ENCODE measurements around the gene SBNO1.
"Not testable (repeated sequence)": the region's sequence is repeated elsewhere in the genome, so short reads cannot be mapped to it uniquely, and the experiment has no call there.

SBNO1 gene

DNA sequence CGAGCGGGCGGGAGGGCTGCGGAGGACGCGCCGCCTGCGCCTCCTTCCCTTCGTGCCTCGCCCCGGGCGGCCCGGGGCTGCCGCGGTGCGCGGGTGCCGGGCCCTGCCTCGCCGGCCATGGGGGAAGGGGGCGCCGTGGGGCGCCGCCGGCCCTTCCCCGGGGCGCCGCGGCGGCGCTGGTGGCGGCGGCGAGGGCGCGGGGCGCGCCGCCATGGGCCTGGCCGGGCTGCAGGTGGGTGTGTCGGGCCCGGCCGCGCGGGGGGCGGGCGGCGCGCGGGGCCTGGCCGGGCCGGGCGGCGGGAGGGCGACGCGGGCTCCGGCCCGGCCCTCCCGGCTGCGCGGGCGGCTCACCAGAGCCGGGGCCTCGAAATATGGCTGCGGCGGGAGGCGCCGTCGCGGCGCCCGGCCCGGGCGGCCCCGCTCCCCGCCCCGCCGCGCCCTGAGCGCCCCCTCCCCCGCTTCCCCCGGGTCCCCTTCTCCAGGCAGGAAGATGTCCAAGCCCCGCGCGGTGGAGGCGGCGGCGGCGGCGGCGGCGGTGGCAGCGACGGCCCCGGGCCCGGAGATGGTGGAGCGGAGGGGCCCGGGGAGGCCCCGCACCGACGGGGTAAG lies 24.4 kb upstream of the SBNO1 start:
- no peak for DNase-seq (ENCODE audit: low read depth, low spot score)

GRCh38 chr12:123388177-123388950 lies 23.7 kb upstream of the SBNO1 start:
- peak; percentile 17 for DNase-seq (ENCODE audit: low read depth, low spot score)

DNA sequence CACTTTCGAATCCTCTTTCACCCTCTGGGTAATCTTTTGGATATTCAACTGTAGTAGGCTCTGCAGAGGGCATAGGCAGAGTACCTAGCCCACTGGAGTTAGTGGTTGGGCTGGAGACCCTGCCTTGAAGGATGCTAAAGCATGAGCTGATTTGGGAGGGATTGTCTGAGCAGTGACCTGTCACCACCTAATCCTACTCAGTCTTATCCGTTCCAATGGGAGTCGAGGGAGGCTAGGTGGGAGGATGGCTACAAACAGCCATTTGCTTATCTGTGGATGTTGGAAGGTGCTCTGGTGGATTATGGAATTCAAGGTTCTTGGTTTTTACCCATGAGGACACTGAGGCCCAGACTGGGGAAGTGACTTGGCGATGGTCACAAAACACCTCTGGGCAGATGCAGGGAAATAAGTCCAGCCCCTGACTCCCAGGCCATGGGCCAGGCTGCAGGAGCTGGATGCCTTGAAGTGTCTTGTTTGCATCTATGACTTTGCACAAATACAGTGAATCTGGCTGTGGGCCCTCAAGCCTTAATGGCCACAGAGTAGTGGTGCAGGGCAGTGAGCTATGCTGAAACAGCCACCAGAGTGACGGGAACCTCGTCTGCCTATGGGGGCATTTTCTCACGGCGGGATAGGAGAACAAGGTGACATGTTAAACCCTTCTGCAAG lies 23.0 kb upstream of the SBNO1 start:
- DNase-seq (ENCODE audit: low read depth, low spot score): no peak

DNA sequence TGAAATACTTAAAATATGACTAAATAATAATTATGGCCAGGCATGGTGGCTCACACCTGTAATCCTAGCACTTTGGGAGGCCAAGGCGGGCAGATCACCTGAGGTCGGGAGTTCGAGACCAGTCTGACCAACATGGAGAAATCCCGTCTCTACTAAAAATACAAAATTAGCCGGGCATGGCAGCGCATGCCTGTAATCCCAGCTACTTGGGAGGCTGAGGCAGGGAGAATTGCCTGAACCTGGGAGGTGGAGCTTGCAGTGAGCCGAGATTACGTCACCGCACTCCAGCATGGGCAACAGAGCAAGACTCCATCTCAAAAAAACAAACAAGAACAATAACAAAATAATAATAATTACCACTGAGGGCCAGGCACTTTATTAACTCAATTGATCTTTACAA lies 20.9 kb upstream of the SBNO1 start:
- not testable (repeated sequence) for DNase-seq (ENCODE audit: low read depth, low spot score)

GRCh38 chr12:123384994-123385376 lies 20.3 kb upstream of the SBNO1 start:
- no peak for DNase-seq (ENCODE audit: low read depth, low spot score)

GRCh38 chr12:123384318-123384993 lies 19.8 kb upstream of the SBNO1 start:
- no peak for DNase-seq (ENCODE audit: low read depth, low spot score)

GRCh38 chr12:123382684-123383083 lies 18.0 kb upstream of the SBNO1 start:
- DNase-seq (ENCODE audit: low read depth, low spot score): no peak

- no peak for DNase-seq (ENCODE audit: low read depth, low spot score)
Measured at GRCh38 chr12:123379391-123379790, 14.7 kb upstream of the SBNO1 start.

DNA sequence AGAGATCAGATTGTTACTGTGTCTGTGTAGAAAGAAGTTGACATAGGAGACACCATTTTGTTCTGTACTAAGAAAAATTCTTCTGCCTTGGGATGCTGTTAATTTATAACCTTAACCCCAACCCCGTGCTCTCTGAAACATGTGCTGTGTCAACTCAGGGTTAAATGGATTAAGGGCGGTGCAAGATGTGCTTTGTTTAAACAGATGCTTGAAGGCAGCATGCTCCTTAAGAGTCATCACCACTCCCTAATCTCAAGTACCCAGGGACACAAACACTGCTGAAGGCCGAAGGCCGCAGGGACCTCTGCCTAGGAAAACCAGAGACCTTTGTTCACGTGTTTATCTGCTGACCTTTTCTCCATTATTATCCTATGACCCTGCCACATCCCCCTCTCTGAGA lies 7.8 kb upstream of the SBNO1 start:
- DNase-seq (ENCODE audit: low read depth, low spot score): not testable (repeated sequence)

- not testable (repeated sequence) for DNase-seq (ENCODE audit: low read depth, low spot score)
Measured at GRCh38 chr12:123371667-123372368, 7.2 kb upstream of the SBNO1 start.

DNA sequence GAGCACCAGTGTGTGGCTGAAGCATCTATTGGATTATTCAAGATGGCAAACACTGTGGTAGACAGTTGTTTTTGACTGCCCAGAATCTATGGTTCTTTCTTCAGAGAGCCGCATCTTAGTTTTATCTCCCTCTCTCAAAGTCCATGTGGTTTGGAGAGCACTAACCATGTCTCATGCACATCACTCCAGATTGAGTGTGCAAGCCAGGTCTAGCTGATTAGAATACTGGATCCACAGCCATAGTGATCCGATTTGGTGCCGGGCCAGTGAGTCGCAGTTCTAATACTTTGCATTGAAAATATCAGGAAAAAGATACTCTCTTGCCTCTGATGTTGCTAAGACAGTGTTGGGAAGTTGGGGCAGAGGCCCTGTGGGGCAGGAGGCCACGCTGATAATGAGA lies 4.6 kb upstream of the SBNO1 start:
- DNase-seq (ENCODE audit: low read depth, low spot score): no peak

- DNase-seq (ENCODE audit: low read depth, low spot score): not testable (repeated sequence)
Measured at GRCh38 chr12:123368431-123368830, 3.8 kb upstream of the SBNO1 start.

- DNase-seq (ENCODE audit: low read depth, low spot score): no peak
Measured at GRCh38 chr12:123367511-123367910, 2.9 kb upstream of the SBNO1 start.

GRCh38 chr12:123365025-123365917 lies 624 bp upstream of the SBNO1 start:
- peak; percentile 93 for DNase-seq (ENCODE audit: low read depth, low spot score)

DNA sequence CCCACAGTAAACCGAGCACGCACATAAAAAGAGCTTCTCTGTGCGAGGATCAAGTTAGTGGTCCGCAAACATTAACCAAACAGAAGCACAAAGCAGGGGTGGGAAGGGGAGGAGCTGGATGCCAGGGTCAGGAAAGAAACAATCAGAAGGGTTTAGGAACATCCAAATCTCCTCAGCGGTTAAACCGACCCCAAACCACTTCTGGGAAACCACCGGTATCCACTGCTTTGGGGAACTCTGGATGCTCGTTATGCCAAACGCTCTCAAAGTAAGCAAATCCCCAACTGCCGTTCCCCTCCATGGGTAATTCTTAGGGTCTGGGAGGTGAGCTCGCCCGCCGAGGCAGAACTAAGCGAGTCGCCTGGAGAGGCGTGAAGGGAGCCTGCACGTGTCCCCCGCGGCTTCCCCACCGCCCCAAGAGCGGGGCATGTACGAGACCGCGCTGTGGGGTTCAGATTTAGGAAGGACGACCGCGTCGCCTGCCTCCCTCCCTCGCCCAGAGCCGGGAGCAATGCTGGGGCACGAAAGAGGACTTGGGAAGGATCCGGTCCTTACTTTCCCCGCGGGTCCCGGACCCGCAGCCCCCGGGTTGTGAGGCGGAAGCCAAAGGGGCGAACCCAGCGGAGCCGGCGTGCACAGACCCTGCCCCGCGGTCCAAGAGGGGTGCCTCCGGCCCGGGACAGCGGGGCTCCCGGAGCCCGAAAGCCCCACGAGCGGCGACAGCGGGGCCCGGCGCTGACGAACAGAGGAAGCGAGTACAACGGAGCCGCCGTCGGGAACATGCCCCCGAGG lies 711 bp downstream of the SBNO1 start:
- DNase-seq (ENCODE audit: low read depth, low spot score): no peak

DNA sequence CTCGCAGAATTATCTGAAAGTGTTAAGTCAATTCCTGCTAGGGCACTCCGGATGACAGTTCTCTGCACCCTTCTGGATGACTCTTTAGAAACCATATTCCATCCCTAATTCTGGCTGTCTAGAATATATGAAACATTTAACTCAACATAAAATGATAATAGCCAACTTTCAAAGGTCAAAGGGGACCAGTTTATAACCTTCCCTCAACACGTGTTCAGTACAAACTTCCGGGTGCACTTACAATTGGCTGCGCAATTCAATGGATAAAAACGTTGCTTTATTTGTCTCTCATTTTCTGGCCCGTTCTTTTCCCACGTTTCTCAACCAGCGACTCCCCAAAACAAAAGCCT lies 1.3 kb downstream of the SBNO1 start:
- DNase-seq (ENCODE audit: low read depth, low spot score): no peak

DNA sequence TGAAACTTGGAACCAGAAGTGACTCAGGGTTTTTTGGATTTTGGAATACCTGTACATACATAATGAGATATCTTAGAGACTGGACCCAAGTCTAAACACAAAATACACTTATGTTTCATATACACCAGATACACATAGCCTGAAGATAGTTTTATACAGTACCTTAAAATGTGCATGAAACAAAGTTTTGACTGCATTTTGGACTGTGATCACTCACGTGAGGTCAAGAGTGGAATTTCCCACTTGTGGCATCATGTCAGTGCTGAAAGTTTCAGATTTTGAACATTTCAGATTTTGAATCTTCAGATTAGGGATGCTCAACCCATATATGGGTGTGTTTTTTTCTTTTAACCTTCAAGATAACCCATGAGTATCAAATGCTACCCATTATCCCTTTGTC lies 6.6 kb downstream of the SBNO1 start:
- DNase-seq (ENCODE audit: low read depth, low spot score): no peak

GRCh38 chr12:123356159-123356670 lies 8.4 kb downstream of the SBNO1 start:
- DNase-seq (ENCODE audit: low read depth, low spot score): no peak

- DNase-seq (ENCODE audit: low read depth, low spot score): no peak
Measured at GRCh38 chr12:123354600-123354999, 10.0 kb downstream of the SBNO1 start.

DNA sequence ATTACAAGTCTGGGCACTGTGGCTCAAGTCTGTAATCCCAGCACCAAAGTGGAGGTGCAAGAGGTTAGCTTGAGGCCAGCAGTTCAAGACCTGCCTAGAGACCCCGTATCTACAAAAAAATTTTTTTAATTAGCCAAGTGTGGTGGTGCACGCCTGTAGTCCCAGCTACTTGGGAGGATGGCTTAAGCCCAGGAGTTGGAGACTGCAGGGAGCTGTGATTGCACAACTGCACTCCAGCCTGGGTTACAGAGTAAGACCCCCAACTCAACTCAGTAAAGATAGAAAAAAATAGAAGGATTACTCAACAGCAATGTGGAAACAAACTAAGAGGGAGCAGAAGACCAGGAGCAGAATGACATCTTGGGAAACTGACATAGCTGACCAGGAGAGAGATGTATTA lies 13.3 kb downstream of the SBNO1 start:
- DNase-seq (ENCODE audit: low read depth, low spot score): no peak
